Subcutaneous abdominal adipose tissue (tissue), 5 donors: ENCODE measurements around the gene UBALD1.
"Not testable (repeated sequence)": the region's sequence is repeated elsewhere in the genome, so short reads cannot be mapped to it uniquely, and the experiment has no call there.

Experiments
- H3K27ac ChIP-seq: one replicate; pipeline ENCODE4 v1.7.0; 2013; ENCODE audit warnings: low read depth, mild to moderate bottlenecking, inconsistent platforms, low read length, moderate library complexity
- H3K27me3 ChIP-seq, 5 donors: one replicate each; pipeline ENCODE4 v1.7.0; 2013; ENCODE audit warnings: low read length in 5 of 5, inconsistent platforms in 1 of 5; ENCODE audit not compliant: control insufficient read depth in 5 of 5, insufficient read depth in 4 of 5
- H3K36me3 ChIP-seq, 5 donors: one replicate each; pipeline ENCODE4 v1.7.0; 2013; ENCODE audit warnings: low read length in 5 of 5; ENCODE audit not compliant: control insufficient read depth in 5 of 5, insufficient read depth in 5 of 5
- H3K4me1 ChIP-seq, 5 donors: one replicate each; pipeline ENCODE4 v1.7.0; 2013; ENCODE audit warnings: low read length in 5 of 5, mild to moderate bottlenecking in 3 of 5, moderate library complexity in 1 of 5; ENCODE audit not compliant: control insufficient read depth in 5 of 5, insufficient read depth in 5 of 5
- H3K4me3 ChIP-seq, 5 donors: one replicate each; pipeline ENCODE4 v1.7.0; 2013; ENCODE audit warnings: low read length in 5 of 5, low read depth in 1 of 5
- H3K9ac ChIP-seq, 5 donors: one replicate each; pipeline ENCODE4 v1.7.0; 2013; ENCODE audit warnings: low read length in 5 of 5, mild to moderate bottlenecking in 4 of 5, moderate library complexity in 3 of 5
- H3K9me3 ChIP-seq, 5 donors: one replicate each; pipeline ENCODE4 v1.7.0; 2013; ENCODE audit warnings: low read length in 5 of 5; ENCODE audit not compliant: control insufficient read depth in 5 of 5
- donor health status: healthy.
- donor health status: healthy.
- donor health status: healthy.
- donor health status: healthy.
- donor health status: healthy.

UBALD1 gene

DNA sequence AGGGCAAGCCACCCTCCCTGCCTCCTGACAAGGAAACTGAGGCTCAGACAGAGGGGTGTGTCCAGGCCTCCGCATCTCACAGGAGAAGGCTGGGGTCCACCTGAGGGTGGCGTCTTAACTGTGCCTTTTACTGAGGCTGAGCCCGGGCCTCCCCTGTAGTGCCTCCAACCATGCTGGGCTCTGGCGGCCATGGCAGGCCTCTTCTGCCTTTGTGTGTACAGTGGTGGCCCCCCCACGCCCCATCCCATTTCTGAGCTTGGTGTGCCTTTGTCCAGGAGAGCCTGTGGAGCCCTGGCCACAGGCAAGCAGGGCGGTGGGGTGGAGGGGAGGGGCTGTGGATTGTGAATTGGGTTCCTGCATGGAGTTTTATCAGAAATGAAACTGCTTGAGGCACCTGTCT is 41.1 kb upstream of the UBALD1 start:
- Histone ChIP-seq H3K4me1 (peaks cover 0 to 6% (median 0%) of the 10 kb centered on the region in 5 donors), H3K27me3 (no peaks in the 10 kb centered on the region), H3K27ac (no peak overlapping the region), H3K9ac (no peak overlapping the region), H3K36me3 (peaks cover 0 to 94% (median 70%) of the 10 kb centered on the region in 5 donors), H3K9me3 (no peaks in the 10 kb centered on the region), H3K4me3 (no peak overlapping the region)

DNA sequence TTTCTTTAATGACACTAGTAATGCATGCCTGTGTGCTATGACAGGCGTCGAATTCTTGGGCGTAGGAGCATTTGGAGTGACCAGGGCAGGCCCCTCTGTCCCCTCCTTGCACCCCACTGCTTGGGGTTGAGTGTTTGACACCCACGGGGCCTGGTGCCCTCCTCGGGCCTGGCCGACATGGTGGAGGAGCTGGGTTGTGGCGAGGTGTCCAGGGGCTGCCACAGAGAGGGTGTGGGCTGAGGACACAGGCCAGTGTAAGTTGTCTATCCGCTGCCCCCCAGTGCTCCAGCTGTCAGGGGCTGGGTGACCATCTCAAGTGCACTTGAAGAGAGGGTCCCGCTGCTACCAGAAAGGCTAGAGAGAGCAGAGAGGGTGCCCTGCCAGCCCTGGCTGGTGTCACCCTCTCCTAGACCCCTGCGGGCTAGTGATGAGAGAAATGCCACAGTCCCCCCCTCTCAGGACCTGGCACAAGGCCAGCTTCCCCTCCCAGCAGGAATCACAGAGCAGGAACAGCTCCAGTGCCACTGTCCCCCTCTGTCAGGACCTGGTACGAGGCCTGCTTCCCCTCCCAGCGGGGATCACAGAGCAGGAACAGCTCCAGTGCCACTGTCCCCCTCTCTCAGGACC is 40.4 kb upstream of the UBALD1 start:
- Histone ChIP-seq H3K36me3 (peaks cover 0 to 89% (median 70%) of the 10 kb centered on the region in 5 donors), H3K4me1 (peaks cover 0 to 8% (median 0%) of the 10 kb centered on the region in 5 donors)

GRCh38 chr16:4654011-4654963 is 39.6 kb upstream of the UBALD1 start:
- Histone ChIP-seq H3K9me3 (no peaks in the 10 kb centered on the region), H3K27me3 (no peaks in the 10 kb centered on the region), H3K4me1 (peaks cover 0 to 14% (median 6%) of the 10 kb centered on the region in 5 donors), H3K4me3 (no peak overlapping the region), H3K27ac (no peak overlapping the region), H3K36me3 (peaks cover 0 to 83% (median 65%) of the 10 kb centered on the region in 5 donors), H3K9ac (no peak overlapping the region)

More for the DNA sequence above, 40.4 kb upstream of the UBALD1 start:
- Histone ChIP-seq H3K9me3 (no peaks in the 10 kb centered on the region), H3K4me3 (no peak overlapping the region), H3K27me3 (no peaks in the 10 kb centered on the region), H3K27ac (no peak overlapping the region), H3K9ac (no peak overlapping the region)

GRCh38 chr16:4652561-4652960 is 37.9 kb upstream of the UBALD1 start:
- Histone ChIP-seq H3K27ac (no peak overlapping the region), H3K9ac (no peak overlapping the region), H3K4me3 (no peak overlapping the region), H3K36me3 (peaks cover 0 to 67% (median 52%) of the 10 kb centered on the region in 5 donors), H3K9me3 (no peaks in the 10 kb centered on the region), H3K4me1 (peaks cover 0 to 21% (median 10%) of the 10 kb centered on the region in 5 donors), H3K27me3 (no peaks in the 10 kb centered on the region)

GRCh38 chr16:4651827-4652226 is 37.1 kb upstream of the UBALD1 start:
- Histone ChIP-seq H3K27me3 (no peaks in the 10 kb centered on the region), H3K27ac (no peak overlapping the region), H3K36me3 (peaks cover 0 to 60% (median 44%) of the 10 kb centered on the region in 5 donors), H3K9ac (no peak overlapping the region), H3K4me3 (no peak overlapping the region), H3K4me1 (peaks cover 0 to 21% (median 10%) of the 10 kb centered on the region in 5 donors), H3K9me3 (no peaks in the 10 kb centered on the region)

DNA sequence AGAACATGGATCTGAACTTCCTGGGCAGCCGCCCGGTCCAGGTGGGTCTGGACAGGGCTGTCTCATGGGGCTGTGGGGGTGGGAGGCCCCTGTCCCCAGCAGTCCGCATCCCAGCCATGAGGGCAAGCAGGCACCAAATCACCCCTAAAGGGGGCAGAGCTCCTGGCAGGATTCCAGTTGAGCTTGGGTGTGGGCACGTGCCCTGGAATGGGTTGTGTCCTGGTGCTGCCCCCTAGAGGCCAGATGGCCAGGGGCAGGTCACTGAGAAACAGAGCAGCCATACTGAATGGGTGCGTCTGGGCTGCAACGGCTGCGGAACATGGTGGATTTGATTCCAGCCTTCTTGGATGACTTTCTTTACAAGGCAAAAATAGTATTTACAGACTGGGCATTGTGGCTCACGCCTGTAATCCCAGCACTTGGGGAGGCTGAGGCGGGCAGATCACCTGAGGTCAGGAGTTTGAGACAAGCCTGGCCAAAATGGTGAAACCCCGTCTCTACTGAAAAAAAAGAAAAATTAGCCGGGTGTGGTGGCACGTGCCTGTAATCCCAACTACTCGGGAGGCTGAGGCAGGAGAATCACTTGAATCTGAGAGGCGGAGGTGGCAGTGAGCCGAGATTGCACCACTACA is 35.9 kb upstream of the UBALD1 start:
- H3K4me1 ChIP-seq: peaks cover 0 to 21% (median 10%) of the 10 kb centered on the region in 5 donors
- H3K27ac ChIP-seq, H3K9me3 ChIP-seq, H3K27me3 ChIP-seq, H3K9ac ChIP-seq, H3K4me3 ChIP-seq: not testable (repeated sequence)
- peaks cover 0 to 50% (median 37%) of the 10 kb centered on the region in 5 donors for H3K36me3 ChIP-seq

- H3K9me3 ChIP-seq: no peaks in the 10 kb centered on the region
- no peak overlapping the region for H3K4me3 ChIP-seq
- peaks cover 0 to 48% (median 30%) of the 10 kb centered on the region in 5 donors for H3K36me3 ChIP-seq
- peaks cover 0 to 21% (median 10%) of the 10 kb centered on the region in 5 donors for H3K4me1 ChIP-seq
- no peak overlapping the region for H3K27ac ChIP-seq
- no peak overlapping the region for H3K9ac ChIP-seq
- H3K27me3 ChIP-seq: no peaks in the 10 kb centered on the region
Observed at GRCh38 chr16:4649744-4650442, 35.2 kb upstream of the UBALD1 start.

DNA sequence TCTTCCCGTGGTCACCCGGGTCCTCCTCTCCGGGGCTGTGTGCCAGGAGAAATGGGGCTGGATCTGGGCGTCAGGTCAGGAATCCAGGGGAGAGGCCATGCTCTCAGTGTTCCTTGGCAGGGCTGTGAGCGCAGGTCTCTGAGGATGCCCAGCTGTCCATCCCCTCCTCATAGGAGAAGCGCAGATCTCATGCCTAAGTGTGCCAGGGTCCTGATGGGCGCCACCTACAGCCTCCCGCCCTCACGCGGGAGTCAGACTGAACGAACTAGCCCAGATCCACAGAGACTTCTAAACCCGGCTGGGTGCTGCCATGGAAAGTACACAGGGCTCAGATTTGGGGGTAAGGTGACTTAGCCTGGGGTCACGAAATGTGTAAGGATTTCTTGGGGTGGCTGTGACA is 34.2 kb upstream of the UBALD1 start:
- H3K27ac ChIP-seq: no peak overlapping the region
- H3K9me3 ChIP-seq: no peaks in the 10 kb centered on the region
- peaks cover 0 to 39% (median 24%) of the 10 kb centered on the region in 5 donors for H3K36me3 ChIP-seq
- no peaks in the 10 kb centered on the region for H3K27me3 ChIP-seq
- no peak overlapping the region for H3K9ac ChIP-seq
- H3K4me1 ChIP-seq: peaks cover 0 to 18% (median 10%) of the 10 kb centered on the region in 5 donors
- no peak overlapping the region for H3K4me3 ChIP-seq

- no peak overlapping the region for H3K4me3 ChIP-seq
- H3K9me3 ChIP-seq: no peaks in the 10 kb centered on the region
- peaks cover 0 to 27% (median 15%) of the 10 kb centered on the region in 5 donors for H3K36me3 ChIP-seq
- H3K27me3 ChIP-seq: no peaks in the 10 kb centered on the region
- H3K9ac ChIP-seq: peak overlapping the region in 1 of 5 donors; percentile 12
- H3K27ac ChIP-seq: no peak overlapping the region
- H3K4me1 ChIP-seq: peaks cover 0 to 18% (median 10%) of the 10 kb centered on the region in 5 donors
Observed at GRCh38 chr16:4647644-4647980, 32.9 kb upstream of the UBALD1 start.
